ENCODE measurements around the gene JADE2.
A peak's percentile ranks its signal among the peaks of the same experiment; 100 is the strongest.

The JADE2 gene

GRCh38 chr5:134529460-134529859 is 4.0 kb downstream of the JADE2 start:
- no peak for DNase-seq
- peaks cover 2% of the 10 kb centered on the region for H3K36me3 Mint-ChIP-seq
- peaks cover 36% of the 10 kb centered on the region for H3K4me1 Mint-ChIP-seq
- H3K9me3 Mint-ChIP-seq: no peaks in the 10 kb centered on the region
- CTCF ChIA-PET: no interaction called here
- no peak overlapping the region for H3K4me3 Mint-ChIP-seq
- no peak overlapping the region for H3K27ac Mint-ChIP-seq
- no peaks in the 10 kb centered on the region for H3K27me3 Mint-ChIP-seq

- H3K4me1 Mint-ChIP-seq: peaks cover 36% of the 10 kb centered on the region
These were observed 5.0 kb downstream of the JADE2 start for GRCh38 chr5:134530301-134531077.

GRCh38 chr5:134533115-134533815 is 7.8 kb downstream of the JADE2 start:
- peaks cover 13% of the 10 kb centered on the region for H3K36me3 Mint-ChIP-seq
- H3K4me1 Mint-ChIP-seq: peaks cover 50% of the 10 kb centered on the region
- H3K4me3 Mint-ChIP-seq: no peak overlapping the region
- CTCF ChIA-PET: interaction anchor here (0.6 kb wide), 1 partner anchor 125 kb away, joined by 3 read pairs; no protein-coding TSS in a partner anchor
- H3K27ac Mint-ChIP-seq: no peak overlapping the region
- DNase-seq: no peak
- no peaks in the 10 kb centered on the region for H3K27me3 Mint-ChIP-seq
- no peaks in the 10 kb centered on the region for H3K9me3 Mint-ChIP-seq

More at GRCh38 chr5:134530301-134531077, 5.0 kb downstream of the JADE2 start:
- CTCF ChIA-PET: interaction anchor here (1.5 kb wide), 1 partner anchor 119 kb away, joined by 5 read pairs; the partner anchor contains the start of gene CDKN2AIPNL
- H3K9me3 Mint-ChIP-seq: no peaks in the 10 kb centered on the region
- DNase-seq: no peak
- no peak overlapping the region for H3K4me3 Mint-ChIP-seq
- H3K36me3 Mint-ChIP-seq: peaks cover 2% of the 10 kb centered on the region
- H3K27me3 Mint-ChIP-seq: no peaks in the 10 kb centered on the region
- no peak overlapping the region for H3K27ac Mint-ChIP-seq

- Mint-ChIP-seq H3K9me3 (no peaks in the 10 kb centered on the region), H3K4me1 (peaks cover 43% of the 10 kb centered on the region), H3K4me3 (no peak overlapping the region), H3K27ac (no peak overlapping the region), H3K36me3 (peaks cover 13% of the 10 kb centered on the region), H3K27me3 (no peaks in the 10 kb centered on the region)
- no peak for DNase-seq
- CTCF ChIA-PET: interaction anchor here (1.0 to 1.4 kb wide), 2 partner anchors 44 to 53 kb away, joined by 4 to 7 read pairs; no protein-coding TSS in a partner anchor
These were observed 8.7 kb downstream of the JADE2 start for GRCh38 chr5:134534058-134534725.

GRCh38 chr5:134534726-134535110 is 9.2 kb downstream of the JADE2 start:
- H3K4me1 Mint-ChIP-seq: peaks cover 41% of the 10 kb centered on the region
- no peak for DNase-seq
- no peaks in the 10 kb centered on the region for H3K9me3 Mint-ChIP-seq
- CTCF ChIA-PET: interaction anchor here (0.6 to 1.4 kb wide), 3 partner anchors 44 to 120 kb away, joined by 3 to 7 read pairs (median 4); no protein-coding TSS in a partner anchor
- peaks cover 17% of the 10 kb centered on the region for H3K36me3 Mint-ChIP-seq
- no peaks in the 10 kb centered on the region for H3K27me3 Mint-ChIP-seq
- no peak overlapping the region for H3K4me3 Mint-ChIP-seq
- H3K27ac Mint-ChIP-seq: no peak overlapping the region

- Mint-ChIP-seq H3K27me3 (no peaks in the 10 kb centered on the region), H3K4me3 (no peak overlapping the region), H3K27ac (no peak overlapping the region), H3K36me3 (peaks cover 25% of the 10 kb centered on the region), H3K9me3 (no peaks in the 10 kb centered on the region), H3K4me1 (peaks cover 29% of the 10 kb centered on the region)
- no peak for DNase-seq
- CTCF ChIA-PET: interaction anchor here (1.6 kb wide), 1 partner anchor 9 kb away, joined by 6 read pairs; no protein-coding TSS in a partner anchor
These were observed 11.4 kb downstream of the JADE2 start for GRCh38 chr5:134536876-134537275.

- no peak for DNase-seq
- H3K36me3 Mint-ChIP-seq: peaks cover 25% of the 10 kb centered on the region
- CTCF ChIA-PET: interaction anchor here (1.6 kb wide), 1 partner anchor 10 kb away, joined by 6 read pairs; no protein-coding TSS in a partner anchor
- no peaks in the 10 kb centered on the region for H3K9me3 Mint-ChIP-seq
- peaks cover 25% of the 10 kb centered on the region for H3K4me1 Mint-ChIP-seq
- H3K27ac Mint-ChIP-seq: no peak overlapping the region
- H3K4me3 Mint-ChIP-seq: no peak overlapping the region
- H3K27me3 Mint-ChIP-seq: no peaks in the 10 kb centered on the region
These were observed 11.8 kb downstream of the JADE2 start for GRCh38 chr5:134537297-134537696.

- no peaks in the 10 kb centered on the region for H3K27me3 Mint-ChIP-seq
- DNase-seq: no peak
- CTCF ChIA-PET: interaction anchor here (1.6 kb wide), 1 partner anchor 11 kb away, joined by 6 read pairs; no protein-coding TSS in a partner anchor
- no peaks in the 10 kb centered on the region for H3K9me3 Mint-ChIP-seq
- peaks cover 21% of the 10 kb centered on the region for H3K4me1 Mint-ChIP-seq
- no peak overlapping the region for H3K27ac Mint-ChIP-seq
- no peak overlapping the region for H3K4me3 Mint-ChIP-seq
- H3K36me3 Mint-ChIP-seq: peaks cover 25% of the 10 kb centered on the region
These were observed 12.8 kb downstream of the JADE2 start for GRCh38 chr5:134538296-134538695.

- Mint-ChIP-seq H3K27me3 (no peaks in the 10 kb centered on the region), H3K27ac (no peak overlapping the region), H3K4me1 (peaks cover 33% of the 10 kb centered on the region), H3K9me3 (no peaks in the 10 kb centered on the region), H3K36me3 (peaks cover 29% of the 10 kb centered on the region), H3K4me3 (no peak overlapping the region)
- CTCF ChIA-PET: interaction anchor here (1.4 kb wide), 1 partner anchor 12 kb away, joined by 5 read pairs; no protein-coding TSS in a partner anchor
- DNase-seq: no peak
These were observed 14.3 kb downstream of the JADE2 start for GRCh38 chr5:134539732-134540131.

- H3K27ac Mint-ChIP-seq: no peak overlapping the region
- peaks cover 41% of the 10 kb centered on the region for H3K4me1 Mint-ChIP-seq
- H3K9me3 Mint-ChIP-seq: no peaks in the 10 kb centered on the region
- H3K4me3 Mint-ChIP-seq: no peak overlapping the region
- H3K27me3 Mint-ChIP-seq: no peaks in the 10 kb centered on the region
- DNase-seq: no peak
- CTCF ChIA-PET: interaction anchor here (1.4 kb wide), 1 partner anchor 14 kb away, joined by 5 read pairs; no protein-coding TSS in a partner anchor
- peaks cover 28% of the 10 kb centered on the region for H3K36me3 Mint-ChIP-seq
These were observed 15.6 kb downstream of the JADE2 start for GRCh38 chr5:134540747-134541733.

- H3K27me3 Mint-ChIP-seq: no peaks in the 10 kb centered on the region
- peak; percentile 33 for DNase-seq
- H3K4me1 Mint-ChIP-seq: peaks cover 33% of the 10 kb centered on the region
- no peak overlapping the region for H3K4me3 Mint-ChIP-seq
- no peak overlapping the region for H3K27ac Mint-ChIP-seq
- CTCF ChIA-PET: interaction anchor here (1.0 kb wide), 1 partner anchor 358 kb away, joined by 3 read pairs; no protein-coding TSS in a partner anchor
- peaks cover 25% of the 10 kb centered on the region for H3K36me3 Mint-ChIP-seq
- no peaks in the 10 kb centered on the region for H3K9me3 Mint-ChIP-seq
These were observed 16.4 kb downstream of the JADE2 start for GRCh38 chr5:134541736-134542376.

GRCh38 chr5:134543820-134544614 is 18.5 kb downstream of the JADE2 start:
- Mint-ChIP-seq H3K27me3 (no peaks in the 10 kb centered on the region), H3K27ac (peak overlapping the region; percentile 84), H3K4me3 (peak overlapping the region; percentile 21), H3K36me3 (peaks cover 34% of the 10 kb centered on the region), H3K9me3 (no peaks in the 10 kb centered on the region), H3K4me1 (peaks cover 30% of the 10 kb centered on the region)
- CTCF ChIA-PET: interaction anchor here (0.9 to 2.9 kb wide), 5 partner anchors 16 to 154 kb away, joined by 3 to 14 read pairs (median 3); no protein-coding TSS in a partner anchor
- DNase-seq: peak; percentile 37

All from activated naive CD4-positive, alpha-beta T cell treated with anti-CD3 and anti-CD28 coated beads, Interleukin-2, amount 10 ng/mL, durations not matched to agents 7 days and 5 days (primary cell).